22Rv1 (cell line): ENCODE measurements around the gene CCNE1.

Experiments used
- ZFX ChIP-seq: fragments of 450-650 bp; IDR thresholded peaks from 2 replicates; pipeline ENCODE4 v1.6.1; 2017; ENCODE audit warnings: antibody characterized with exemption, borderline replicate concordance
- TF ChIP-seq, protein P1 (sequence below): fragments of 450-650 bp; IDR thresholded peaks from 2 replicates; pipeline ENCODE4 v1.5.1; 2017; ENCODE audit warnings: mild to moderate bottlenecking

DNA sequence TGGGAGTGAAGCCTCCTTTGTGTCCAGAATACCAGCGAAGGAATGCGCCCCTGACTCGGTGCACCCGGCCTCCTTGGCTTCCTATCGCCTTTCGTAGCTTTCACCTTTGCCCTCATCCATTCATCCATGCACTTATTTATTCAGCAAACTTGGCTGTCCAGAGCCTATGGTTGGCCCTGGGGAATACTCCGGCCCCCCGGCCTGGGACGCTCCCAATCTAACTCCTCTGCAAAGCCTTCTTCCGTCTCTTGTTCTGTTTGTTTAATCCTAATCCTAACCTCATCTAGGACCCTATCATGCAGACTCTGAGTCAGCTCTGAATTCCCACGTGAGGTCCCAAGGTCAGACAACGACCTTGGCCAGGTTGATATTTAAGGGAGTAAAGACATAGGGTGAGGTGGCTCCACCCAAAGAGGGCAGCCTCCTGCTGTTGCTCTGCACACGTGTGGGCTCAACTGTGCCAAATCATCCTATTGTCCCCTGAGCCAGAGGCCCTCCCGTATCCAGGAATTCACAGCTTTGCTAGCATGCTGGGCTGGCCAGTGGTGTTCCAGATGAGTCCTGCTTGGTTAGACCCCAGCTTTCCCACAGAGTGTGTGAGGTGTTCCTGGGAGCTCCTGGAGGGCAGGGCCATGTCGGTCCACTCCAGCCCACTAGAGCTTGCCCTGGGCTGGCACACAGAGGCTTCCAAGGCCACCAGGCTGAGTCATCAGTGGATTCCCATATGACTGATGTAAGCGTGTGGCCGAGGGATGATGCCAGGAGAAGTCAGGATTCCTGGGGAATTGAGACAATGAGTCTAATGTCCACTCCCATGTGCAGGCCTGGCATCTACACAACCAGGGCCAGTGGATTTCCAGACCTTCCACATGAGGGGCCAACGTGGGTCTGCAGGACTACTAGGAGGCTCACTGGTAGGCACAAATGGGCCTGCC is 6.5 kb upstream of the CCNE1 start:
- TF ChIP-seq, protein P1, sequence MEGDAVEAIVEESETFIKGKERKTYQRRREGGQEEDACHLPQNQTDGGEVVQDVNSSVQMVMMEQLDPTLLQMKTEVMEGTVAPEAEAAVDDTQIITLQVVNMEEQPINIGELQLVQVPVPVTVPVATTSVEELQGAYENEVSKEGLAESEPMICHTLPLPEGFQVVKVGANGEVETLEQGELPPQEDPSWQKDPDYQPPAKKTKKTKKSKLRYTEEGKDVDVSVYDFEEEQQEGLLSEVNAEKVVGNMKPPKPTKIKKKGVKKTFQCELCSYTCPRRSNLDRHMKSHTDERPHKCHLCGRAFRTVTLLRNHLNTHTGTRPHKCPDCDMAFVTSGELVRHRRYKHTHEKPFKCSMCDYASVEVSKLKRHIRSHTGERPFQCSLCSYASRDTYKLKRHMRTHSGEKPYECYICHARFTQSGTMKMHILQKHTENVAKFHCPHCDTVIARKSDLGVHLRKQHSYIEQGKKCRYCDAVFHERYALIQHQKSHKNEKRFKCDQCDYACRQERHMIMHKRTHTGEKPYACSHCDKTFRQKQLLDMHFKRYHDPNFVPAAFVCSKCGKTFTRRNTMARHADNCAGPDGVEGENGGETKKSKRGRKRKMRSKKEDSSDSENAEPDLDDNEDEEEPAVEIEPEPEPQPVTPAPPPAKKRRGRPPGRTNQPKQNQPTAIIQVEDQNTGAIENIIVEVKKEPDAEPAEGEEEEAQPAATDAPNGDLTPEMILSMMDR, result no peak
- no peak for TF ChIP-seq ZFX
